GM19463 (cell line): ENCODE data around the gene RNU2-1.
"Not testable (repeated sequence)": the region's sequence is repeated elsewhere in the genome, so short reads cannot be mapped to it uniquely, and the experiment has no call there.

ENCODE experiments used
- ATAC-seq: cut with Tn5 transposase; IDR thresholded peaks from one replicate; pipeline ENCODE4 v1.9.1; 2021; ENCODE audit warnings: mild to moderate bottlenecking, moderate library complexity; ENCODE audit not compliant: unreplicated experiment

RNU2-1 gene

DNA sequence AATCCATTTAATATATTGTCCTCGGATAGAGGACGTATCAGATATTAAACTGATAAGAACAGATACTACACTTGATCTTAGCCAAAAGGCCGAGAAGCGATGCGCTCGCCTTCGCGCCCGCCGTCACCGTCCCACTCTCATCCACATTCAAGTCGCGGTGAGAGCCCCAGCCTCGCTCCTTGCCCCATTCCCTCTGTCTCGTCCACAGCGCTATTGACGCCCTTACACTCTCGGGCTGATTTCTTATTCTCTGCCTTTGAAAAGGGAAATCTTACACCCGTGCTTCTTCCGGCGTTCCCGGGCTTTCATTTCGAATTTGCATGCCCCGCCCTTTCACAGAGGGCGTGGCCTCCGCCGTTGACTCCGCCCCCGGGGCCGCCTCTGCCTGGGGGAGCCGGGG is at the start of gene RNU2-1:
TSS of gene RNU2-1 (minus strand) at position 101 of the 400 bp plus-strand sequence.
- not testable (repeated sequence) for ATAC-seq

DNA sequence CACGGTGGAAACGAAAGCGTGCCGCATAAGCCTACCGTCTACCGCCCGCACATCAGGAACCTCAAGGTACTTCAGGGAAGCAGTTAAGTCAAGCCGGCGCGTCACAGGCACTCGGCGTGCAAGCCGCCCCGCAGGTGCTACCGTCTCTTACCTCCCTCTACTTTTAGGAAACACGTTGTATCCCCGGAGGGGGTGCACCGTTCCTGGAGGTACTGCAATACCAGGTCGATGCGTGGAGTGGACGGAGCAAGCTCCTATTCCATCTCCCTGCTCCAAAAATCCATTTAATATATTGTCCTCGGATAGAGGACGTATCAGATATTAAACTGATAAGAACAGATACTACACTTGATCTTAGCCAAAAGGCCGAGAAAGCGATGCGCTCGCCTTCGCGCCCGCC is 39.1 kb upstream of the RNU2-1 start:
- not testable (repeated sequence) for ATAC-seq

DNA sequence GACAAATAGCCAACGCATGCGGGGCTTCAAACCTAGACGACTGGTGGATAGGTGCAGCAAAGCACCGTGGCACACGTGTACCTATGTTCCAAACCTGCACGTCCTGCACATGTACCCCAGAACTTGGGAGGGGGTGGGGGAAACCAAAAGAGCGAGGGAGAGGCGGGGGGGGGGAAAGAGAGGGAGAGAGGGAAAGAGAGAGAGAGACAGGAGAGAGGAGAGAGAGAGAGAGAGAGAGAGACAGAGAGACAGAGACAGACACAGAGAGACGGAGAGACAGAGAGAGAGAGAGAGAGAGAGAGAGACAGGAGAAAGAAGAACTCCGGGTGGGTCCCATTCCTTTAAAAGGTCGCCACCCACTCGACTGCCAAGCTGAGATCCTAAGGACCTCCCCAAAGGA is 38.7 kb upstream of the RNU2-1 start:
- not testable (repeated sequence) for ATAC-seq

DNA sequence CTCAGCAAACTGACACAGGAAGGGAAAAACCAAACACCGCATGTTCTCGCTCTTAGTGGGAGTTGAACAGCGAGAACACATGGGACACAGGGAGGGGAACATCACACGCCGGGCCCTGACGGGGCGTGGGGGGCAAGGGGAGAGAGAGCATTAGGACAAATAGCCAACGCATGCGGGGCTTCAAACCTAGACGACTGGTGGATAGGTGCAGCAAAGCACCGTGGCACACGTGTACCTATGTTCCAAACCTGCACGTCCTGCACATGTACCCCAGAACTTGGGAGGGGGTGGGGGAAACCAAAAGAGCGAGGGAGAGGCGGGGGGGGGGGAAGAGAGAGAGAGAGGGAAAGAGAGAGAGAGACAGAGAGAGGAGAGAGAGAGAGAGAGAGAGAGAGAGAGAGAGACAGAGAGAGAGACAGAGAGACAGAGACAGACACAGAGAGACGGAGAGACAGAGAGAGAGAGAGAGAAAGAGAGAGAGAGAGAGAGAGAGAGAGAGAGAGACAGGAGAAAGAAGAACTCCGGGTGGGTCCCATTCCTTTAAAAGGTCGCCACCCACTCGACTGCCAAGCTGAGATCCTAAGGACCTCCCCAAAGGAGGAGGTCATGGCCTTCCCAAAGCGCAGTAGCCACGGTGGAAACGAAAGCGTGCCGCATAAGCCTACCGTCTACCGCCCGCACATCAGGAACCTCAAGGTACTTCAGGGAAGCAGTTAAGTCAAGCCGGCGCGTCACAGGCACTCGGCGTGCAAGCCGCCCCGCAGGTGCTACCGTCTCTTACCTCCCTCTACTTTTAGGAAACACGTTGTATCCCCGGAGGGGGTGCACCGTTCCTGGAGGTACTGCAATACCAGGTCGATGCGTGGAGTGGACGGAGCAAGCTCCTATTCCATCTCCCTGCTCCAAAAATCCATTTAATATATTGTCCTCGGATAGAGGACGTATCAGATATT is 37.1 kb upstream of the RNU2-1 start:
- ATAC-seq = not testable (repeated sequence)

DNA sequence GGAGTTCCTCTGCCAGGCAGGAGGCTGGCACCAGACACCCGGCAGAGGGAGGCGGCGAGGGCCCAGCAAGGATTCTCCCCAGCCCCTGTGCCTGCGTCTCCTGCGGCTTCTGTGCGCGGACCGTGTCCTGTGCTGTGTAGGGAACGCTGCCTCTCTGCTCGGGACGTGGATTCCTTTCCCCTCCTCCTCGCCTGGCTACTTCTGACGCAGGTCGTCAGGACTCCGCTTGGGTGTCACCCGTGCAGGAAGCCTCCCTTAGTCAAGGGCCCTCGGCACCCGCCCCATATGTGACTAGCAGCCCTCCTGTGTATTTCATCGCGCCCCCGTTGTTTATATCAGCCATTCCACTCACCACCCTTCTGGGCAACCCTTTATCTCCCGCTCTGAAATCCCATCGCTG is 12.7 kb upstream of the RNU2-1 start:
- ATAC-seq = not testable (repeated sequence)

DNA sequence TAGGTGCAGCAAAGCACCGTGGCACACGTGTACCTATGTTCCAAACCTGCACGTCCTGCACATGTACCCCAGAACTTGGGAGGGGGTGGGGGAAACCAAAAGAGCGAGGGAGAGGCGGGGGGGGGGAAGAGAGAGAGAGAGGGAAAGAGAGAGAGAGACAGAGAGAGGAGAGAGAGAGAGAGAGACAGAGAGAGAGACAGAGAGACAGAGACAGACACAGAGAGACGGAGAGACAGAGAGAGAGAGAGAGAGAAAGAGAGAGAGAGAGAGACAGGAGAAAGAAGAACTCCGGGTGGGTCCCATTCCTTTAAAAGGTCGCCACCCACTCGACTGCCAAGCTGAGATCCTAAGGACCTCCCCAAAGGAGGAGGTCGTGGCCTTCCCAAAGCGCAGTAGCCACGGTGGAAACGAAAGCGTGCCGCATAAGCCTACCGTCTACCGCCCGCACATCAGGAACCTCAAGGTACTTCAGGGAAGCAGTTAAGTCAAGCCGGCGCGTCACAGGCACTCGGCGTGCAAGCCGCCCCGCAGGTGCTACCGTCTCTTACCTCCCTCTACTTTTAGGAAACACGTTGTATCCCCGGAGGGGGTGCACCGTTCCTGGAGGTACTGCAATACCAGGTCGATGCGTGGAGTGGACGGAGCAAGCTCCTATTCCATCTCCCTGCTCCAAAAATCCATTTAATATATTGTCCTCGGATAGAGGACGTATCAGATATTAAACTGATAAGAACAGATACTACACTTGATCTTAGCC is 7.0 kb upstream of the RNU2-1 start:
- ATAC-seq = not testable (repeated sequence)

DNA sequence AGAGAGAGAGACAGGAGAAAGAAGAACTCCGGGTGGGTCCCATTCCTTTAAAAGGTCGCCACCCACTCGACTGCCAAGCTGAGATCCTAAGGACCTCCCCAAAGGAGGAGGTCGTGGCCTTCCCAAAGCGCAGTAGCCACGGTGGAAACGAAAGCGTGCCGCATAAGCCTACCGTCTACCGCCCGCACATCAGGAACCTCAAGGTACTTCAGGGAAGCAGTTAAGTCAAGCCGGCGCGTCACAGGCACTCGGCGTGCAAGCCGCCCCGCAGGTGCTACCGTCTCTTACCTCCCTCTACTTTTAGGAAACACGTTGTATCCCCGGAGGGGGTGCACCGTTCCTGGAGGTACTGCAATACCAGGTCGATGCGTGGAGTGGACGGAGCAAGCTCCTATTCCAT is 5.8 kb upstream of the RNU2-1 start:
- not testable (repeated sequence) for ATAC-seq

DNA sequence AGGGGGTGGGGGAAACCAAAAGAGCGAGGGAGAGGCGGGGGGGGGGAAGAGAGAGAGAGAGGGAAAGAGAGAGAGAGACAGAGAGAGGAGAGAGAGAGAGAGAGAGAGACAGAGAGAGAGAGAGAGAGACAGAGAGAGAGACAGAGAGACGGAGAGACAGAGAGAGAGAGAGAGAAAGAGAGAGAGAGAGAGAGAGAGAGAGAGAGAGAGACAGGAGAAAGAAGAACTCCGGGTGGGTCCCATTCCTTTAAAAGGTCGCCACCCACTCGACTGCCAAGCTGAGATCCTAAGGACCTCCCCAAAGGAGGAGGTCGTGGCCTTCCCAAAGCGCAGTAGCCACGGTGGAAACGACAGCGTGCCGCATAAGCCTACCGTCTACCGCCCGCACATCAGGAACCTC is 514 bp downstream of the RNU2-1 start:
- not testable (repeated sequence) for ATAC-seq

DNA sequence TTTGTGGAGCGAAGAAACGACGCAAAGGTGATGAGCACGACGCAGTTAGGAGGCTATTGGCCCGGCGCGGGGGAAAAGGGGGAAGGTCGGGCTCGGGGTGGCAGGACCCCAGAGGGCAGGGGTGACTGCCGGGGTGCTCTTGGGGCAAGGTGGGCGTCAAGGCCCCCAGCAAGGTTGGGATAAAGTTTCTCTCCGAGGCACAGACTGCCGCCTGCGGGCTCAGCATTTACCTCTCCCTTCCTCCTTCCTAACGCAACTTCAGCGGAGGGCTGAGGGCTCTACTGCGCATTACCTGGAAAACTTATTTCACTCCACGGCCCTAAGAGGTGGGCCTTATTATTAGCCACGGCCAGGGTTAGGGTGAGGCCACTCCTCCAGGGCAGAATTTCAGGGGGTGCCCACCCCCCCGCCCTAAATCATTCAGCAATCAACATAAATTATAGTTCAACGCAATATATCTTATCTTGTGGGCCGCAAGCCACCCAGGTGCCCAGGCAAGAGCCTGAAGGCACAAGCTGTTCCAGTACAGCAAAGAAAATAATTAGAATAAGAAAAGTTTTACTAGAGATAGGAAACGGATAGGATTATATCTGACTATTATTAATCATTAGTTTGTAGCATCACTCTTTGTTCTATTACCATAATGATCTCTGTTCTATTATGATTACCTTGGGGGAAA is 1.6 kb downstream of the RNU2-1 start:
- not testable (repeated sequence) for ATAC-seq

DNA sequence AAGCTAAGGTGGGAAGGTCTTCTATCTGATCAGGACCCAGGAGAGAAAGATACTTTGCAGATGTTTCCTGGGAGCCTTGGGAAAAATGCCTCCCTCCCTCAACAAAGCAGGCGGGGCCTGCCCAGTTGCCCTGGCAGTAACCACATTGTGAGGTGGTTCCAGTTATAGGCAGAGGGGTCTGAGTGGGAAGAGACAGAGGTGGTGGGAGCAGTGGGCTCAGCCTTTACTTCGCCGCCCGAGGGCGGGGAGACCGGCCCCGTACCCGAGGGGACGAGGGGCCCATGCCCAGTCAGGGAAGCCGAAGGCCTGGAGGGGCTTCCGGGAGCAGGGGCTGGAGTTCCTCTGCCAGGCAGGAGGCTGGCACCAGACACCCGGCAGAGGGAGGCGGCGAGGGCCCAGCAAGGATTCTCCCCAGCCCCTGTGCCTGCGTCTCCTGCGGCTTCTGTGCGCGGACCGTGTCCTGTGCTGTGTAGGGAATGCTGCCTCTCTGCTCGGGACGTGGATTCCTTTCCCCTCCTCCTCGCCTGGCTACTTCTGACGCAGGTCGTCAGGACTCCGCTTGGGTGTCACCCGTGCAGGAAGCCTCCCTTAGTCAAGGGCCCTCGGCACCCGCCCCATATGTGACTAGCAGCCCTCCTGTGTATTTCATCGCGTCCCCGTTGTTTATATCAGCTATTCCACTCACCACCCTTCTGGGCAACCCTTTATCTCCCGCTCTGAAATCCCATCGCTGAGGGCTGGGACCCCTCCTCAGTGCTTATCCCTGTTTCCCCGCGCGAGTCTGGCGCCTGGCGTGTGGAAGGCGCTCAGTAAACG is 2.4 kb downstream of the RNU2-1 start:
- ATAC-seq = not testable (repeated sequence)

DNA sequence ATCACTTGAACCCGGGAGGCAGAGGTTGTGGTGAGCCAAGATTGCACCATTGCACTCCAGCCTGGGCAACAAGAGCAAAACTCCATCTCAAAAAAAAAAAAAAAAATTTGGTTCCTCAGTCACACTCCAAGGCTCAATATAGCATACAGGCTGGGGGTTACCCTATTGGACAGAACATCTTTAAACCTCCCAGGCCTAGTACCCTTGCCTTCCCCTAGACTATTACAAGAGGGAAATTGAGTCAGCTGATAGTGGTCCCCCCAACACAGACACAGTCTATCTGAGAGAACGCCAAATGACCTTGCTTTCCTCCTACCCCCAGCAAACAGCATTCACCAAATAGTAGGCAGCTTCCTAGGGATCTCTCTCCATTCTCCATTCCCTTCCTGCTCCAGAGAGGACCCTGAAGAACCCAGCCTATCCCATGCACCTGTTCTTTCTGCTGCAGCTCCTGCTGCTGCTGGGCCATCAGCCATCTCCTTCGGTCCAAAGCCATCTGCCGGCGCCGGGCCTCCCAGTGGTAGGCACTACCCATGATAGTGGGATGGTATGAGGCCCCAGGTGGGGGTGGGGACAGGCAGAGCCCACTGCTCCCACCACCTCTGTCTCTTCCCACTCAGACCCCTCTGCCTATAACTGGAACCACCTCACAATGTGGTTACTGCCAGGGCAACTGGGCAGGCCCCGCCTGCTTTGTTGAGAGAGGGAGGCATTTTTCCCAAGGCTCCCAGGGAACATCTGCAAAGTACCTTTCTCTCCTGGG is 5.6 kb downstream of the RNU2-1 start, which contains the start of gene CCDC200:
TSS of gene CCDC200 (minus strand) at position 604 of the 763 bp plus-strand sequence. CDS start at position 535, 69 bp downstream.
- not testable (repeated sequence) for ATAC-seq

DNA sequence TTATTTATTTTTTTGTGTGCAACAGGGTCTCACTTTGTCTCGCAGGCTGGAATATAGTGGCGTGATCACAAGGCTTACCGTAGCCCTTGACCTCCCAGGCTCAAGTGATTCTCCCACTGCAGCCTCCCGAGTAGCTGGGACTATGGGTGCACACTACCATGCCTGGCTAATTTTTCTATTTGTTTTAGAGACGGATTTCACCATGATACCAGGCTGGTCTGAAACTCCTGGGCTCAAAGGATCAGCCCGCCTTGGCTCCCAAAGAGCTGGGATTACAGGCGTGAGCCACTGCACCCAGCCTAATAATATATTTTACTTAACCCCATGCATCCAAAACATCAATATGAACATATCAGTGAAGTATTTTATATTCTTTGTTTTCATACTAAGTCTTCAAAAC is 7.4 kb downstream of the RNU2-1 start:
- no peak for ATAC-seq

DNA sequence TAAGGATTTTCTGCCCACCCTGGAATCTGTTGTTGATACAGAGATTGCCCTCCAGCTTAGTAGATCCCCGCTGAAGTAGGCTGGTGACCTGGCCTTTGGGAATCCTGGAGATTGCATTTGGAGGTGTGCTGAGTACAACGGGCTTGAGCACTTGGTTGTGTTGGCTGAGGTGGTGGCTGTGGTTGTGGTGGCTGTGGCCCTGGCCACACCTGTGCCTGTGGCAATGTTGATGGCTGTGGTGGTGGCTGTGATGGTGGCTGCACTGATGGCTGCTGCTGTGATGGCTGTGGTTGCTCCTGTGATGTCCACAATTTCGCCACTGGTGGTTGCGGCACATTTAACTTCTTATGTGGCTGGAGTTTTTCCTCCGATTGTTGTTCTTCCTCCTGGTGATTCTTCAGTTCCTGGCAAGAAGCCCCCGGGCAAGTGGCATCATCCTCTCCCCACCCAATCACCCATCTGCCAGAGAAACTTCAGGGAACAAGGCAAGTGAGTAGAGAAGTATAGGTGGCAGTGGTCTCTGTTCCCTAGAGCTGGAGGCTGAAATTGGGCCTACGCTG is 9.6 kb downstream of the RNU2-1 start:
- ATAC-seq = no peak

DNA sequence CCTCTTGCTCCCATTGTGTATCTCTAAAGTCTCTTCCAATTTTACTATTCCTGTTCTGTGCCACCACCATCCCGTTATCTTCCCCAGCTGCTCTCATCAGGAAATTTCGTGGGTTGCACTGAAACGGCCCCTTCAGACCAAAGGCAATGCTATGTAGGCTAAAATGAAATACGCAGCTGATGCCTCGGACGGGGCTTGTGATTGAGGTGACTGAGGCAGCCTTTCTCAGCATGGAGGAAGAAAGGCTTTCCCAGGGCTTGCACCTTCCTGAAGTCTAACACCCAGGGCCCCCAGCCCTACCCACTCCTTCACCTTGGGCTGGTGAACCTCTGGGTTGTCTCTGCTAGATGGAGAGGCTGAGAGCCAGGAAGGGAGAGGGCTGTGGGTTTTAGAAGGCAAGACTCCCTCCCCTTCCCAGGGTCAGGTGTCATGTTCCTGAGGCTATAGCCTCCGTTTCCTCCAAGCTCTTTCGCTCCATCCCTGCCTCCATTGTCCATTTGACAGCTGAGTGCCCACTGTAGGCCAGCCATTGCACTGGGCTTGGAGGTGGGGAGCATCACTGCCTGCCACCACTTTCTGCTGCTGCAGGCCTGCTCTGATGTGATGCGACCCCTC is 13.2 kb downstream of the RNU2-1 start:
- ATAC-seq = no peak

DNA sequence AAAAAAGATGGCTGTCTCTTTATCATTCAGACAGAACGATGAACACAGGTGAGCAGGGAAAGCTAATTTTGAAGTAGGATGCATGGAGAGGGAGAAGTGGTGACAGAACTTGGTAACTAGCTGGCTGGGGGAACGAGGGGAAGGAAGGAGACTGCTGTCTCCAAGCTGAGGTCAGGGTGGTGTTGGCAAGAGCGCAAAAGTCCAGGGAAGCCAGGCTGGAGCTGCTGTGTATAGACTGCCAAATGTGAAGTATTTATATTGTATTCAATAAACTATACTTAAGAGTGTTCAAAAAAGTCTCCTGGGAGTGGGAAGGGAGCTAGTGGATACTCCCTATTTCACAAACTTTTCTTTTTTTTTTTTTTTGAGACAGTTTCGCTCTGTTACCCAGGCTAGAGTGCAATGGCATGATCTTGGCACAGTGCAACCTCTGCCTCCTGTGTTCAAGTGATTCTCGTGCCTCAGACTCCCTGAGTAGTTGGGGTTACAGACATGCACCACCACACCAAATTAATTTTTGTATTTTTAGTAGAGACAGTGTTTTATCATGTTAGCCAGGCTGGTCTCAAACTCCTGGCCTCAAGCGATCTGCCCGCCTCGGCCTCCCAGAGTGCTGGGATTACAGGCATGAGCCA is 13.9 kb downstream of the RNU2-1 start:
- no peak for ATAC-seq

DNA sequence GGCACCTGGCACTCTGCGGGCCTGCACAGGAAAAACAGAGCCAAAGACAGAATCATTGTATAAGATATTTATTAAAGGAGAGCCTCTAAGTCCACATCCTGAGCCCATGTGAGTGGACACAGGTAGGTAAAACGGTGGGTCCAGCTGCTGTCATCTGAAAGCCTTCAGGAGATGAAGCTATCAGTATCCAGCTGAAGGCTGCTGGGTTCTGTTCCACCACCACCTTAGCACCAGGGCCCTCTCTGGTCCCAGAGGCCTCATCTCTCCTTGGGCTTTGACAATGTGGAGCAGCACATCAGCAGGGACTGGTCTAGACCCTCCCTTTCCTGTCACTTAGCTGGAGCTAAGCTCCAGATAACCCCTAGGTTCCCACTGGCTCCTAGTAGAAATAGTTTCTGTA is 14.8 kb downstream of the RNU2-1 start:
- ATAC-seq = no peak

DNA sequence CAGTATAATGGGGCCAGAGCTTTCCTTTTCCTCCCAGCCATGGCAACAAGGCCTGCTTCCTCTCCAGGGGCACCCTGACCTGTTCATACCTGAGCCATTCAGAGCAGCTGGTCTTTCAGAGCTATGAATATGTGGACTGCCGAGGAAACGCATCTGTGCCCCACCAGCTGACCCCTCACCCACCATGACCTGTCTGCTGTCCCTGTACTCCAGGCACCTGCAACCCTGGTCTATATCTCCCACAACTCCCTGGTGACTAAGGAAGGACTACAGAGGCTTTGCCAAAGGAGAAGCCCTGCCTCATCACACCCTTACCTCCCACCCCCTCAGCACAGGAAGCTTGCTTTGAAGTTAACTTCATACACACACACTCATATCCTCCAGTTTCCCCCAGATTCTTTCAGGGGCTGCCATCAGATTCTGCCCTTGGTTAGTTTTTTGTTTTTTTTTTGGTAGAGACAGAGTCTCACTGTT is 16.1 kb downstream of the RNU2-1 start:
- no peak for ATAC-seq
